OCI-LY1 (cell line): ENCODE data around the gene SEC24C.

Source experiments
- H2AFZ ChIP-seq: fragments of 200-600 bp; sonication (generic), shearing (Covaris generic); 2 replicates; pipeline ENCODE4 v1.6.0; 2014; ENCODE audit warnings: antibody characterized with exemption, mild to moderate bottlenecking, low read length
- H3F3A ChIP-seq: fragments of 200-600 bp; sonication (generic), shearing (Covaris generic); 2 replicates; pipeline ENCODE4 v1.6.0; 2014; ENCODE audit warnings: mild to moderate bottlenecking, antibody characterized with exemption, low read length, moderate library complexity; ENCODE audit not compliant: insufficient read depth
- H3K27ac ChIP-seq: fragments of 200-600 bp; sonication (generic); 2 replicates; pipeline ENCODE4 v1.5.1; 2014; ENCODE audit warnings: low read length, mixed run types, mild to moderate bottlenecking, low read depth; ENCODE audit not compliant: poor library complexity, severe bottlenecking
- H3K27me3 ChIP-seq: fragments of 200-600 bp; sonication (generic); 2 replicates; pipeline ENCODE4 v1.6.0; 2014; ENCODE audit warnings: antibody characterized with exemption, mild to moderate bottlenecking, low read length, moderate library complexity; ENCODE audit not compliant: insufficient read depth
- H3K36me3 ChIP-seq: fragments of 200-600 bp; sonication (generic); 2 replicates; pipeline ENCODE4 v1.6.1; 2014; ENCODE audit warnings: mild to moderate bottlenecking, antibody characterized with exemption, low read length, moderate library complexity, mixed read lengths; ENCODE audit not compliant: insufficient read depth
- H3K4me1 ChIP-seq: fragments of 200-600 bp; sonication (generic); 2 replicates; pipeline ENCODE4 v1.5.1; 2014; ENCODE audit warnings: mild to moderate bottlenecking, low read length, moderate library complexity; ENCODE audit not compliant: insufficient read depth, severe bottlenecking
- H3K4me2 ChIP-seq: fragments of 200-600 bp; sonication (generic), shearing (Covaris generic); 2 replicates; pipeline ENCODE4 v1.6.1; 2014; ENCODE audit warnings: low read length
- H3K4me3 ChIP-seq: fragments of 200-600 bp; sonication (generic); 2 replicates; pipeline ENCODE4 v1.5.1; 2014; ENCODE audit warnings: low read length, low read depth, mild to moderate bottlenecking, mixed read lengths; ENCODE audit not compliant: poor library complexity, severe bottlenecking
- H3K79me2 ChIP-seq: fragments of 200-600 bp; shearing (Covaris generic); 2 replicates; pipeline ENCODE4 v1.6.1; 2016; ENCODE audit warnings: mixed run types, low read length, mixed read lengths; ENCODE audit not compliant: insufficient read depth
- H3K9ac ChIP-seq: fragments of 200-600 bp; sonication (generic), shearing (Covaris generic); 2 replicates; pipeline ENCODE4 v1.6.1; 2014; ENCODE audit warnings: mild to moderate bottlenecking, low read length, mixed read lengths
- H3K9me2 ChIP-seq: fragments of 200-600 bp; sonication (generic), shearing (Covaris generic); 2 replicates; pipeline ENCODE4 v1.6.1; 2014; ENCODE audit warnings: low read depth, mild to moderate bottlenecking, low read length, mixed read lengths
- H3K9me3 ChIP-seq: fragments of 200-600 bp; shearing (Covaris generic); 2 replicates; pipeline ENCODE4 v1.6.1; 2014; ENCODE audit warnings: low read length, mixed read lengths
- H4K20me1 ChIP-seq: fragments of 200-600 bp; sonication (generic), shearing (Covaris generic); 2 replicates; pipeline ENCODE4 v1.6.0; 2016; ENCODE audit warnings: mild to moderate bottlenecking, low read length; ENCODE audit not compliant: insufficient read depth
- CTCF ChIP-seq: fragments of 200-600 bp; sonication (generic), shearing (Covaris generic); IDR thresholded peaks from 2 replicates; pipeline ENCODE4 v1.5.1; 2017; ENCODE audit warnings: mild to moderate bottlenecking, antibody characterized with exemption, low read length, moderate library complexity, mixed read lengths
- EZH2 ChIP-seq: fragments of 200-600 bp; sonication (generic), shearing (Covaris generic); IDR thresholded peaks from 2 replicates; pipeline ENCODE4 v1.8.0; 2017; ENCODE audit warnings: borderline replicate concordance, mixed run types, mild to moderate bottlenecking, antibody characterized with exemption, low read length, moderate library complexity, mixed read lengths

The SEC24C gene

GRCh38 chr10:73801253-73801590 is 57.0 kb downstream of the SEC24C start:
- Histone ChIP-seq H3K36me3 (peaks cover 86% of the 10 kb centered on the region), H3K4me3 (no peak overlapping the region), H3K27ac (no peak overlapping the region), H2AFZ (no peak overlapping the region), H3K79me2 (no peaks in the 10 kb centered on the region), H3K4me1 (no peaks in the 10 kb centered on the region), H3K4me2 (no peak overlapping the region), H3K27me3 (no peaks in the 10 kb centered on the region), H3K9ac (no peak overlapping the region), H3K9me3 (no peaks in the 10 kb centered on the region), H3F3A (no peaks in the 10 kb centered on the region), H3K9me2 (no peaks in the 10 kb centered on the region), H4K20me1 (no peaks in the 10 kb centered on the region)
- TF ChIP-seq CTCF = no peak
- no peak for TF ChIP-seq EZH2

- H3K27ac ChIP-seq = no peak overlapping the region
Observed at GRCh38 chr10:73802276-73802991, 58.3 kb downstream of the SEC24C start.

GRCh38 chr10:73803680-73804286 is 59.6 kb downstream of the SEC24C start:
- no peaks in the 10 kb centered on the region for H3F3A ChIP-seq
- H3K4me2 ChIP-seq = no peak overlapping the region
- no peaks in the 10 kb centered on the region for H3K79me2 ChIP-seq
- no peak overlapping the region for H2AFZ ChIP-seq
- H3K4me3 ChIP-seq = no peak overlapping the region
- no peaks in the 10 kb centered on the region for H3K9me2 ChIP-seq
- H3K9me3 ChIP-seq = no peaks in the 10 kb centered on the region
- TF ChIP-seq EZH2 = no peak
- TF ChIP-seq CTCF = no peak
- peaks cover 90% of the 10 kb centered on the region for H3K36me3 ChIP-seq
- H3K27me3 ChIP-seq = no peaks in the 10 kb centered on the region
- no peaks in the 10 kb centered on the region for H3K4me1 ChIP-seq
- H3K9ac ChIP-seq = no peak overlapping the region
- no peak overlapping the region for H3K27ac ChIP-seq
- H4K20me1 ChIP-seq = no peaks in the 10 kb centered on the region

More at GRCh38 chr10:73802276-73802991, 58.3 kb downstream of the SEC24C start:
- H3K4me1 ChIP-seq = no peaks in the 10 kb centered on the region
- H3K4me2 ChIP-seq = no peak overlapping the region
- H2AFZ ChIP-seq = no peak overlapping the region
- H3K36me3 ChIP-seq = peaks cover 88% of the 10 kb centered on the region
- no peak for TF ChIP-seq CTCF
- TF ChIP-seq EZH2 = no peak
- no peak overlapping the region for H3K9ac ChIP-seq
- no peak overlapping the region for H3K4me3 ChIP-seq
- no peaks in the 10 kb centered on the region for H3K79me2 ChIP-seq
- H3K9me3 ChIP-seq = no peaks in the 10 kb centered on the region
- no peaks in the 10 kb centered on the region for H3F3A ChIP-seq
- H4K20me1 ChIP-seq = no peaks in the 10 kb centered on the region
- no peaks in the 10 kb centered on the region for H3K27me3 ChIP-seq
- H3K9me2 ChIP-seq = no peaks in the 10 kb centered on the region
